Stimulated activated CD4-positive, alpha-beta T cell treated with anti-CD3 and anti-CD28 coated beads, TNF-alpha, amount 100 ng/mL, for 1 hour (primary cell): Measurements from ENCODE around the gene C19orf38.

Experiments
- DNase-seq, 3 donors: peaks; one replicate each; pipeline ENCODE4 v3.0.0-alpha.2; 2020; ENCODE audit warnings: low read depth in 3 of 3, low spot score in 1 of 3

The C19orf38 gene

DNA sequence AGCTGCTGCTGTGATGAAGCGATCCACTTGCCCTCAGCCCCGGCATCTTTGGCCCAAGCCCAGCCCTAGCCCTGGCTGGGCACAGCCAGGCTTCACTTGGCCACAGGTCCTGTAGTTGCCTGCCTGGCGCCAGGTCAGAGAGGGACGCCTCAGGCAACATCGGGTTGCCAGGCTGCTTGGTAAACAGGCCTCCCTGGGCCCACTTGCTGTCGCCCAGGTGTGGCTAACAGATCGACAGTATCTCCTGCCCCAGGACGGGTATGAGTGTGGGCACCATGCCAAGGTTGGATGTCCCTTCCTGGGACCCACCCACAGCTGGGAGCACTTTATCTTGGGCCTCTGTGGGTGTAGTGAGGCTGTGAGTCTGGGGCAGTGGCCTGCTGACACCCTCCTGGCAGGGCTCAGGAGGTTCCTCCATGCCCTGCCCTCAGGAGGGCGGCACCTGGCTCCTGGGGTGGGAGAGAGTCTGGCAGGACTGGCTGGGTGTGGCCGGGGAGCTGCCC is 51.0 kb downstream of the C19orf38 start:
- DNase-seq: no peak

DNA sequence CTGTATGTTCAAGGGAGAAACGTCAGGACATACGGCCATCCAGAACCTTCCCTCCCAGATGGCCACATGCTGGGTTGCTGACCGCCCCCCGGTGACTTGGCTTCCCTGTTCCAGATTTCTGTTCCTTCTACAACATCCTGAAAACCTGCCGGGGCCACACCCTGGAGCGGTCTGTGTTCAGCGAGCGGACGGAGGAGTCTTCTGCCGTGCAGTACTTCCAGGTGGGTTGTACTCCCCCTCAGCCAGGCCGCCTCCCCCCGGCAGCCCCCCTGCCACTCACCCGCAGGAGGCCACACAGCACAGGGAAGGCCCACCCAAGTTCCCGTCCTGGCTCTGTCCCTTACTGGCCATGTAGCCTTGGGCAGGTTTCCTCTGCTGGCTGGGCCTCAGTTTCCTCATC is 59.7 kb downstream of the C19orf38 start:
- no peak for DNase-seq

GRCh38 chr19:10908380-10908960 is 60.3 kb downstream of the C19orf38 start:
- no peak for DNase-seq

DNA sequence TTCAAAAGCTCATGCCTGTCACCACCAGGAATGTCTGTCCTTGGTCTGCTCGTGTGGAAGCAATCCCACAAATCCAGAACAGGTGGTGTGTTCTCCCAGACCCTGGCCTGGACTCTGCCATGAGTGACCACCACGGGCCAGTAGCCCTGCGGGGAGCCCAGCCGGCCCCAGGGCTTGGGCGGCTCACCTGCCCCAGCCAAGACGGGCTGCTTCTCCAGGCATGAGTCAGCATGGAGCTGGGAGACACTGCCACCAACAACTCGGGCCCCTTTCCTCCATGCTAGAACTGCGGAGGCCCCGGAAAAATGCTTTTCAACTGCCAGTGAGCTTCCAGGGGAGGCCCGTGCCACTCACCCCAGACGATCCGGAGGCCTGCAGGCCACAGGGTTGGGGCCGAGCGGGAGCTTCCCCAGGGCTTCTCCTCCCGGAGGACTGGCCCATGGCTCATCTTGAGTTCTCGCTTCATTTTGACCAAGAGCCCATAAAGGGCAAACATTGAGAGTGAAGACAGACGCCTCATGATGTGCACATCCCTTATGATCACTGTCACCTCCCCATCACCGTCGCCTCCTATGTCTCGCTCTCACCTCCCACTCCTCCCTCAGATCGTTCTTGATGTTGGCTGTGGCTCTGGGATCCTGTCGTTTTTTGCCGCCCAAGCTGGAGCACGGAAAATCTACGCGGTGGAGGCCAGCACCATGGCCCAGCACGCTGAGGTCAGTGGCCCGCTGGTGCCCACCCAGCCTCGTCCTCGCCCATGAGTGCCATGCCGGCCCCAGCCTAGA is 63.6 kb downstream of the C19orf38 start:
- DNase-seq: no peak

GRCh38 chr19:10912619-10913018 is 64.4 kb downstream of the C19orf38 start:
- DNase-seq: no peak

DNA sequence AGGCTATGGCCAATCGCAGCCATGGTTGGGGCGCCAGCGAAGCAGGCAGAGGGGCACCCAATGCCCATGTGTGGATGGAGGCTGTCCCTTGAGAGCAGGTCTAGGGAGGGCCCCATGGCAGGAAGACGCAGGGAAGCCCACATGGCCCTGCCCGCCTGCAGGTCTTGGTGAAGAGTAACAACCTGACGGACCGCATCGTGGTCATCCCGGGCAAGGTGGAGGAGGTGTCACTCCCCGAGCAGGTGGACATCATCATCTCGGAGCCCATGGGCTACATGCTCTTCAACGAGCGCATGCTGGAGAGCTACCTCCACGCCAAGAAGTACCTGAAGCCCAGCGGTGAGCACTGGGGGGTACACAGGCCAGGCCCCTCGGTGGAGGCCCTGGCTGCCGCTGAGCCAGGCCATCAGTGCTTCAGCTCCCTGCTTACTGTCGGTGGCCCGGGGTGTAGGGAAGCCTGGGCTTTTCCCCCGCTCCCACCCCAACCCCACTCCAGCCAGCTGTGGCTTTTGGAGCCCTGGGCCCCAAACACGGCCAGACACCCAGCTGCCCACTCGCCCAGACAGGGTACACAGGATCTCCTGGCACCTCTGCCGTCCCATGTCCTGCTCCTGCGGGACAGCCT is 65.6 kb downstream of the C19orf38 start:
- no peak for DNase-seq

GRCh38 chr19:10915130-10916091 is 67.2 kb downstream of the C19orf38 start:
- no peak for DNase-seq

- no peak for DNase-seq
These were observed 68.4 kb downstream of the C19orf38 start for GRCh38 chr19:10916602-10917001.

DNA sequence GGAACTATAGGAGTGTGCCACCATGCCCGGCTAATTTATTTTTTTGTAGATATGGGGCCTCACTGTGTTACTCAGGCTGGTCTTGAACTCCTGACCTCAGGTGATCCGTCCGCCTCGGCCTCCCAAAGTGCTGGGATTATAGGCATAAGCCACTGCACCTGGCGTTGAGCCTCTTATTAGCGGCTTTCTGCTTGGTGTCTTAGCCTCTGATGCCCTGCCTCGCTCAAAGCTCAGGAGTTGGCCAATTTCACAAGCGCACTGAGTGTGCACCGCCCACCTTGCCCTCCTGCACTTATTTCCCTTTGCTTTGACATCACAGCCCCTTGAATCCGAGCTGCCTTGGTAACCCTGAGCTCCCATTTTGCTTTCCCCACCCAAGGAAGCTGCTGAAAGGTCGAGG is 70.1 kb downstream of the C19orf38 start:
- DNase-seq: no peak
